Spinal cord (tissue), 10 donors: ENCODE measurements around the gene GMCL2. TPM values are rescaled to one million over a fixed set of nuclear protein-coding genes. Genes with fewer than 3 reads are reported as not detected.
"Not testable (repeated sequence)": the region's sequence is repeated elsewhere in the genome, so short reads cannot be mapped to it uniquely, and the experiment has no call there.

Source experiments
- DNase-seq, 6 donors: peaks; one replicate each; pipeline versions ENCODE4 v3.0.0 to v3.0.0-alpha.2; 2013 to 2015; ENCODE audit warnings: low spot score in 6 of 6, low read depth in 4 of 6
- H3K27ac ChIP-seq: one replicate; pipeline ENCODE4 v1.5.1; 2013; ENCODE audit warnings: low read depth, low read length, control low read depth
- H3K27me3 ChIP-seq: one replicate; pipeline ENCODE4 v1.6.1; 2013; ENCODE audit warnings: low read length; ENCODE audit not compliant: control insufficient read depth, insufficient read depth
- H3K36me3 ChIP-seq: one replicate; pipeline ENCODE4 v1.6.1; 2013; ENCODE audit warnings: low read length; ENCODE audit not compliant: control insufficient read depth, insufficient read depth
- H3K4me1 ChIP-seq: one replicate; pipeline ENCODE4 v1.6.1; 2013; ENCODE audit warnings: low read length; ENCODE audit not compliant: control insufficient read depth, insufficient read depth
- H3K4me3 ChIP-seq: one replicate; pipeline ENCODE4 v1.5.1; 2013; ENCODE audit warnings: low read depth, low read length, control low read depth
- H3K9me3 ChIP-seq: one replicate; pipeline ENCODE4 v1.6.1; 2013; ENCODE audit warnings: low read length; ENCODE audit not compliant: control insufficient read depth, insufficient read depth
- WGBS: methylation state at CpG from one replicate; pipeline ENCODE4 v1.1.5; 2013; ENCODE audit warnings: missing lambda C conversion rate; ENCODE audit not compliant: insufficient coverage; 5-methylcytosine and 5-hydroxymethylcytosine counted together
- polyA plus RNA-seq, 2 donors: library from polyadenylated mRNA; unstranded; fragments of 120-200 nt; gene quantifications; one replicate each; pipeline ENCODE4 v1.2.1, GENCODE V29; 2013; ENCODE audit not compliant: insufficient read length in 2 of 2
- total RNA-seq, 2 donors: library from RNA; depleted of rRNA in 1 of 2; stranded (reverse); fragments of 120-200 nt in 1 of 2; fragments of >200 nt in 1 of 2; gene quantifications; one replicate each; pipeline versions ENCODE4 v1.2.3 to v1.2.4, GENCODE V29; 2013 to 2014
- donor health status: healthy.

Gene GMCL2
- total and polyA plus RNA-seq, 4 donors = 0.10 TPM; not detected in 3

- 35% methylated on average over 20 of the region's 21 CpGs for WGBS
- H3K4me3 ChIP-seq = peak overlapping the region; percentile 73
These were observed 44.5 kb upstream of the GMCL2 start for GRCh38 chr5:178231539-178232123.

GRCh38 chr5:178230879-178231538 is 43.8 kb upstream of the GMCL2 start:
- DNase-seq = no peak
- WGBS = 90% methylated on average over 9 of the region's 9 CpGs
- Histone ChIP-seq H3K4me1 (peaks cover 37% of the 10 kb centered on the region), H3K36me3 (peaks cover 32% of the 10 kb centered on the region), H3K27ac (no peak overlapping the region), H3K9me3 (no peaks in the 10 kb centered on the region), H3K4me3 (no peak overlapping the region), H3K27me3 (no peaks in the 10 kb centered on the region)

More at GRCh38 chr5:178231539-178232123, 44.5 kb upstream of the GMCL2 start:
- no peak for DNase-seq
- H3K27ac ChIP-seq = peak overlapping the region; percentile 61
- H3K9me3 ChIP-seq = no peaks in the 10 kb centered on the region
- H3K4me1 ChIP-seq = peaks cover 42% of the 10 kb centered on the region
- H3K27me3 ChIP-seq = no peaks in the 10 kb centered on the region
- peaks cover 32% of the 10 kb centered on the region for H3K36me3 ChIP-seq

DNA sequence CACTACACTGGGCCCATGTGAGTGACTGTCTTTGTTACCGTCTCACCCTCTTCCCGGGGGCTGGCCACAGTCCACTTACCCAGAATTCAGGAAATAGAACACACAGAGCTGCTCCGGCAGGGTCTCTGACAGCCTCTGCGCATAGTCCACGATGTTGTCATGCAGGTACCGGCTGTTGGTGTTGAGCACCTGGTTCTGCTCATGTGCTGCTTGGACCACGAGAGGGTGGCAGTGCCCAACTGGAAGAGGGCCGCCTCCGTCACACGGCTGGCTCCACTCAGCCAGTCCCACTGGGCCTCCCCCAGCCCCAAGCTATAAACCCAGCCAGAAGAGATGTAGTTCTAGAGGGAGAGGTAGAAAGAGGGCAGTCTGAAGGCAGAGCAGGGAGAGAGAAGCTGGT is 42.7 kb upstream of the GMCL2 start:
- Histone ChIP-seq H3K27ac (no peak overlapping the region), H3K27me3 (no peaks in the 10 kb centered on the region), H3K4me3 (no peak overlapping the region)

GRCh38 chr5:178229111-178229510 is 41.9 kb upstream of the GMCL2 start:
- not testable (repeated sequence) for H3K4me3 ChIP-seq, DNase-seq, H3K27me3 ChIP-seq, H3K9me3 ChIP-seq, H3K27ac ChIP-seq
- Histone ChIP-seq H3K36me3 (peaks cover 46% of the 10 kb centered on the region), H3K4me1 (peaks cover 27% of the 10 kb centered on the region)
- WGBS = 99% methylated on average over 13 of the region's 13 CpGs

More for the DNA sequence above, 42.7 kb upstream of the GMCL2 start:
- H3K9me3 ChIP-seq = no peaks in the 10 kb centered on the region
- WGBS = 96% methylated on average over 7 of the region's 10 CpGs
- peaks cover 40% of the 10 kb centered on the region for H3K36me3 ChIP-seq
- no peak for DNase-seq
- H3K4me1 ChIP-seq = peaks cover 29% of the 10 kb centered on the region

- 96% methylated on average over 9 of the region's 11 CpGs for WGBS
- Histone ChIP-seq H3K4me3 (no peak overlapping the region), H3K4me1 (peaks cover 29% of the 10 kb centered on the region), H3K27me3 (no peaks in the 10 kb centered on the region), H3K36me3 (peaks cover 51% of the 10 kb centered on the region), H3K27ac (no peak overlapping the region), H3K9me3 (no peaks in the 10 kb centered on the region)
- no peak for DNase-seq
These were observed 41.4 kb upstream of the GMCL2 start for GRCh38 chr5:178228609-178229008.

DNA sequence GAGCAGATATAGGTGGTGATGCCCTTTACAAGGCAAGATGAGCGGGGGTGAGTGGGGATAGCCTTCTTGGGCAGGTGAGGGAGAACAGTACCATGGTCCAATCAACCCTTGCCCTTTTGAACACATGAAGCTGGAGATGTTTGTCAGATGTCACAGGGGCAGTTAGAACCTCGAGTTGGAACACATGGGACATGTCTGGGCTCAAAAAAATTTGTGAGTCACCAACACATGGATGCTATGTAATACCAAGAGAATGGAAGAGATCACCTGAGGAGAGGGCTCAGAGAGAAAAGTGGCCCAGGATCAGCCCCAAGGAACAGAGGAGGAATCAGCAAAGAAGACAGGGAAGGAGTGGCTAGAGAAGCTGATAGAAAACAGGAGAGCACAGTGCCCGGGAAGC is 40.8 kb upstream of the GMCL2 start:
- WGBS = 96% methylated on average over 3 of the region's 3 CpGs
- H3K27me3 ChIP-seq = no peaks in the 10 kb centered on the region
- H3K36me3 ChIP-seq = peaks cover 58% of the 10 kb centered on the region
- H3K27ac ChIP-seq = no peak overlapping the region
- H3K4me3 ChIP-seq = no peak overlapping the region
- no peaks in the 10 kb centered on the region for H3K9me3 ChIP-seq
- DNase-seq = no peak
- H3K4me1 ChIP-seq = peaks cover 24% of the 10 kb centered on the region

DNA sequence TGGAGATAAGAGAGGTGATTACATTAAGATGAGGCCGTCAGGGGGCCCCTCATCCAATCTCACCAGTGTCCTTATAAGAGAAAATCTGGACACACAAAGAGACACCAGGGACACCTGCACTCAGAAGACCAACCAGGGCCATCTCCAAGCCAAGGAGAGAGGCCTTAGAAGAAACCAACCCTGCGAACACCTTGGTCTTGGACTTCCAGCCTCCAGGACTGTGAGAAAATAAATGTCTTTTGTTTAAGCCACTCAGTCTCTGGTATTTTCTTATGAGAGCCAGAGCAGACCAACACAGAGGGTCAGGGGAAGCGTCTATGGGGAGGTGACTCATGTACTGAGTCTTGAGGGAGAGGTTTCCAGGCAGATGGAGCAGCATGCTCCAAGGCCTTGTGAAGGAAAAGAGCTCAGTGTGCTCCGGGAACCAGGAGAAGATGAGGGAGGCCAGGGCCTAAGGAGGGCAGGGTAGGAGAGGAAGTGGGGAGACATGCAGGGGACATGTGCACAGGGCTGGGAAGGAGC is 40.0 kb upstream of the GMCL2 start:
- no peak for DNase-seq
- Histone ChIP-seq H3K27me3 (no peaks in the 10 kb centered on the region), H3K9me3 (no peaks in the 10 kb centered on the region), H3K27ac (no peak overlapping the region), H3K36me3 (peaks cover 66% of the 10 kb centered on the region), H3K4me3 (no peak overlapping the region), H3K4me1 (peaks cover 22% of the 10 kb centered on the region)
- WGBS = 98% methylated on average over 3 of the region's 4 CpGs

- H3K4me1 ChIP-seq = peaks cover 7% of the 10 kb centered on the region
- no peaks in the 10 kb centered on the region for H3K27me3 ChIP-seq
- no peak overlapping the region for H3K4me3 ChIP-seq
- no peaks in the 10 kb centered on the region for H3K9me3 ChIP-seq
- H3K27ac ChIP-seq = no peak overlapping the region
- DNase-seq = no peak
- peaks cover 70% of the 10 kb centered on the region for H3K36me3 ChIP-seq
- WGBS = 96% methylated on average over 5 of the region's 6 CpGs
These were observed 38.0 kb upstream of the GMCL2 start for GRCh38 chr5:178225174-178225573.

GRCh38 chr5:178224403-178224802 is 37.2 kb upstream of the GMCL2 start:
- WGBS = 93% methylated on average over 15 of the region's 17 CpGs
- no peak overlapping the region for H3K4me3 ChIP-seq
- H3K9me3 ChIP-seq = no peaks in the 10 kb centered on the region
- H3K36me3 ChIP-seq = peaks cover 68% of the 10 kb centered on the region
- DNase-seq = no peak
- peaks cover 3% of the 10 kb centered on the region for H3K4me1 ChIP-seq
- H3K27me3 ChIP-seq = no peaks in the 10 kb centered on the region
- no peak overlapping the region for H3K27ac ChIP-seq

DNA sequence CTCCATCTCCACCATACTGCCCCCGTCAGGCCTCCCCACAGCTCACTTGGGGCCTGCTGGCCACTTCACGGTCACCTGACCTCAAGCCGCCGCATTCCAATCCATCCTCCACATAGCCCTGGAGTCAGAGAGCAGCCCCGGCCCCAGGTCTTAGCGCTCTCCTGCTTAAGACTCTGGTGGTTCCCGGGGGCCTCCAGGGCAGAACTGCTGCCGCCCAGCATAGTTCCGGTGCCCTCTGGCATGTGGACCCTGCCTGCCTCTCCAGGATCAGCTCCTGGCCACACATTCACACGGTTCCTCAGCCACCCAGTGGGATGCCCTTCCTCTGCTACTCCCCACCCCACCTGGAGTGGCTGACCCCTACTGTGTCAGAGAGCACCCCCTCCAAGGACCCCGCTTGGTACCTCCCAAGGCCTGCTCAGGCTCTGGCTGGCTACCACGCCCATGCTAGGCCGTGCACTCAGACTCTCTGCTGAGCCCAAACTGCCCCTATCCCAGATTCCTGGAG is 36.7 kb upstream of the GMCL2 start:
- 51% methylated on average over 13 of the region's 13 CpGs for whole genome bisulfite sequencing
- Histone ChIP-seq H3K36me3 (peaks cover 63% of the 10 kb centered on the region), H3K27ac (no peak overlapping the region), H3K9me3 (no peaks in the 10 kb centered on the region), H3K27me3 (no peaks in the 10 kb centered on the region), H3K4me3 (no peak overlapping the region), H3K4me1 (peaks cover 3% of the 10 kb centered on the region)
- no peak for DNase-seq
